KMS-11 (cell line): Measurements from ENCODE around the gene SLC25A29.
"Not testable (repeated sequence)": the region's sequence is repeated elsewhere in the genome, so short reads cannot be mapped to it uniquely, and the experiment has no call there.

Experiments
- H2AFZ ChIP-seq: fragments of 200-600 bp; sonication (generic); 2 replicates; pipeline ENCODE4 v1.6.1; 2016; ENCODE audit warnings: antibody characterized with exemption, mixed run types, low read depth
- H3K27ac ChIP-seq: fragments of 200-600 bp; sonication (generic); 2 replicates; pipeline ENCODE4 v1.6.1; 2016; ENCODE audit warnings: mild to moderate bottlenecking, mixed run types
- H3K27me3 ChIP-seq: fragments of 200-600 bp; sonication (generic); 2 replicates; pipeline ENCODE4 v1.6.1; 2017; ENCODE audit warnings: mild to moderate bottlenecking, low read depth, mixed run types, moderate library complexity; ENCODE audit not compliant: insufficient read depth
- H3K36me3 ChIP-seq: fragments of 200-600 bp; sonication (generic); 2 replicates; pipeline ENCODE4 v1.6.1; 2017; ENCODE audit warnings: mild to moderate bottlenecking, mixed run types; ENCODE audit not compliant: insufficient read depth
- H3K4me1 ChIP-seq: fragments of 200-600 bp; sonication (generic); 2 replicates; pipeline ENCODE4 v1.6.1; 2016; ENCODE audit warnings: mild to moderate bottlenecking, low read depth, mixed run types; ENCODE audit not compliant: poor library complexity, severe bottlenecking
- H3K4me2 ChIP-seq: fragments of 200-600 bp; sonication (generic); 2 replicates; pipeline ENCODE4 v1.7.0; 2016; ENCODE audit warnings: mild to moderate bottlenecking, mixed run types
- H3K4me3 ChIP-seq: fragments of 200-600 bp; sonication (generic); IDR thresholded peaks from 2 replicates; pipeline ENCODE4 v1.6.1; 2017; ENCODE audit warnings: low read depth, low read length, mixed read lengths; ENCODE audit not compliant: insufficient read depth
- H3K79me2 ChIP-seq: fragments of 200-600 bp; sonication (generic); 2 replicates; pipeline ENCODE4 v1.6.1; 2016; ENCODE audit warnings: low read depth, mixed run types; ENCODE audit not compliant: insufficient read depth
- H3K9ac ChIP-seq: fragments of 200-600 bp; sonication (generic); 2 replicates; pipeline ENCODE4 v1.6.1; 2016; ENCODE audit warnings: mild to moderate bottlenecking, mixed run types
- H4K20me1 ChIP-seq: fragments of 200-600 bp; sonication (generic); 2 replicates; pipeline ENCODE4 v1.6.1; 2016; ENCODE audit warnings: mild to moderate bottlenecking, mixed run types; ENCODE audit not compliant: insufficient read depth
- TF ChIP-seq, protein P1 (sequence below): fragments of 200-600 bp; sonication (generic); conservative IDR thresholded peaks from 2 replicates; pipeline ENCODE4 v1.6.1; 2017; ENCODE audit warnings: low read depth, mild to moderate bottlenecking, antibody characterized with exemption, low read length, moderate library complexity, mixed read lengths

SLC25A29 gene

DNA sequence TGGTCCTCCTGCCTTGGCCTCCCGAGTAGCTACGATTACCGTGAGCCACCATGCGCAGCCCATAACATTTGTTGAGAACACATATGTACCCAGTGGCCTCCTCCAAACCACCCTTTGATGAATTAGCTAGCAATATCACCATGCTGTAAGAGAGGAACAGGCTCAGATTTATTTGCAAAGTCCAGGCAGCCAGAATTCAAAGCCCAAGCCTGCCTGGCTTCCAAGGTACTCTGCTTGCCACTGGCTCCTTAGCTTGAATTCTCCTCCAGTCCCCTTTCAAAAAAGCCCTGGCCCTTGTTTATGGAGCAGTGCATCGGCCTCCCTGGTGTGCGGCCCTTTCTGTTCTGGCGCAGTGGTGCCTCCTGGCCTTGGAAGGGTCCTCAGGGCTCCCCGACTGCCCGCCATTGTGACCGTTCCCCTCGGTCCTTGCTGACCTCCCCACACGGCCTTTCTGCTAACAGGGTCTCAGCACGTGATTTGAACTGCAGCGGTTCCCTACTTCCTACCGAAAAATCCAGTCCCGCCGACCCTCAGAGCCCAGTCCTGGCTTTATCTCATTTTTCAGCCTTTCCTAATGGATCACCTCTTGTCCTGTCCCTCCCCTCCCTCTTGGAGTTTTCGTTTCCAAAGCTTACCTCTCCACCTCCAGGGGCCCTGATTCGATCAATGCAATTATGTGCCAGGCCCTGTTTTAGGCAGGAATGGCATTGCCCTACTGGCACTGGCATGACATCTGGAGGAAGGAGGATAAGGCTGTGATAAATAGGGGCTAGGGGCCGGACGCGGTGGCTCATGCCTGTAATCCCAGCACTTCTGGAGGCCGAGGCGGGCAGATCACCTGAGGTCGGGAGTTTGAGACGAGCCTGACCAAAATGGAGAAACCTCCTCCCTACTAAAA lies 22.0 kb downstream of the SLC25A29 start:
- peaks cover 13% of the 10 kb centered on the region; the same call in 1 of the 2 replicates for H3K79me2 ChIP-seq
- H3K4me2 ChIP-seq: no peak overlapping the region
- TF ChIP-seq, protein P1, sequence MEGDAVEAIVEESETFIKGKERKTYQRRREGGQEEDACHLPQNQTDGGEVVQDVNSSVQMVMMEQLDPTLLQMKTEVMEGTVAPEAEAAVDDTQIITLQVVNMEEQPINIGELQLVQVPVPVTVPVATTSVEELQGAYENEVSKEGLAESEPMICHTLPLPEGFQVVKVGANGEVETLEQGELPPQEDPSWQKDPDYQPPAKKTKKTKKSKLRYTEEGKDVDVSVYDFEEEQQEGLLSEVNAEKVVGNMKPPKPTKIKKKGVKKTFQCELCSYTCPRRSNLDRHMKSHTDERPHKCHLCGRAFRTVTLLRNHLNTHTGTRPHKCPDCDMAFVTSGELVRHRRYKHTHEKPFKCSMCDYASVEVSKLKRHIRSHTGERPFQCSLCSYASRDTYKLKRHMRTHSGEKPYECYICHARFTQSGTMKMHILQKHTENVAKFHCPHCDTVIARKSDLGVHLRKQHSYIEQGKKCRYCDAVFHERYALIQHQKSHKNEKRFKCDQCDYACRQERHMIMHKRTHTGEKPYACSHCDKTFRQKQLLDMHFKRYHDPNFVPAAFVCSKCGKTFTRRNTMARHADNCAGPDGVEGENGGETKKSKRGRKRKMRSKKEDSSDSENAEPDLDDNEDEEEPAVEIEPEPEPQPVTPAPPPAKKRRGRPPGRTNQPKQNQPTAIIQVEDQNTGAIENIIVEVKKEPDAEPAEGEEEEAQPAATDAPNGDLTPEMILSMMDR: no peak
- H3K4me3 ChIP-seq: no peak overlapping the region
- H3K36me3 ChIP-seq: no peaks in the 10 kb centered on the region
- no peak overlapping the region for H2AFZ ChIP-seq
- H3K4me1 ChIP-seq: peaks cover under 1% of the 10 kb centered on the region
- no peaks in the 10 kb centered on the region for H3K27me3 ChIP-seq
- H3K9ac ChIP-seq: no peak overlapping the region
- no peak overlapping the region for H3K27ac ChIP-seq
- H4K20me1 ChIP-seq: no peaks in the 10 kb centered on the region

DNA sequence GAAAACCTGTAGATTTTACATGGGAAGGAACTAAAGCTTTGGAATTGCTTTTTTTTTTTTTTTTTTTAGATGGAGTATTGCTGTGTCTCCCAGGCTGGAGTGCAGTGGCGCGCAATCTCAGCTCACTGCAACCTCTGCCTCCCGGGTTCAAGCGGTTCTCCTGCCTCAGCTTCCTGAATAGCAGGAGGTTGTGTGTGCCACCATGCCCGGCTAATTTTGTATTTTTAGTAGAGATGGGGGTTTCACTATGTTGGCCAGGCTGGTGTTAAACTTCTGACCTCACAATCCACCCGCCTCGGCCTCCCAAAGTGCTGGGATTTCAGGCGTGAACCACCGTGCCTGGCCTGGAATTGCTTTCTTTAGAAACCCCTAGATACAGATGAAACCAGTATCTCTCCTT lies 22.8 kb downstream of the SLC25A29 start:
- not testable (repeated sequence) for H3K36me3 ChIP-seq, H3K27ac ChIP-seq, H2AFZ ChIP-seq, H3K4me2 ChIP-seq, H3K4me3 ChIP-seq, H3K9ac ChIP-seq, H4K20me1 ChIP-seq, H3K27me3 ChIP-seq, H3K4me1 ChIP-seq
- peaks cover 20% of the 10 kb centered on the region; the same call in 1 of the 2 replicates for H3K79me2 ChIP-seq

DNA sequence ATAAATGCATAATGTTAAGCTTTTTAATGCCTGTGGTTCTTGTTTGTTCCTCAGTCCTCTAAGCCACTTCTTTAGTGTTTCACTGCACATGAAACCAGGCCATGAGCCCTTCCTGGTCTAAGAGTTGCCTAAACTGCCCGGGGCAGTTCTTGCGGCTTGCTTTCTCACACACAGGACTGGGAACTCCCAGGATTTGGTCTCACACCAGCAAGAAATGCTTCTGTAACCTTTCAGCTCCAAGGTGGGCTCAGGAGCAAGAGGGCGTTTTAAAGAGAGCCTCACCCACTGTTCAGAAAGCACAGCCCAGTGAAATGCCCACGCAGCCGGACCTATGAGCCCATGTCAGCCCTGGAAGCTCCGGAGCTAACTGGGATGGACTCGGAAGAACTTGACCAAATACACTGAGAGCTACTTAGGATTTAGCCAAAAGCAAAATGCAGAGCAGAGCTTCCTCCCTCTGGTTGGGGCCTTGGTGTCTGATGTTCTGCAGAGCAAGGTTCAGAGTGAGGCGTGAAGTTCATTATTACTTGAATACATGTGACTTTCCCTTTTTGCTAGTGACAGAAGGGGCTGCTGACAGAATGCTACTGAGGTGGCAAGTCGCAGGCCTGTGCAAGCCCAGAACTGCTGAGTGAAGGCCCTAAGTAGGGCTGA lies 23.4 kb downstream of the SLC25A29 start:
- H3K79me2 ChIP-seq: peaks cover 21% of the 10 kb centered on the region; the same call in 1 of the 2 replicates
- H3K36me3 ChIP-seq: no peaks in the 10 kb centered on the region
- no peak overlapping the region for H3K4me2 ChIP-seq
- TF ChIP-seq, protein P1: no peak
- no peaks in the 10 kb centered on the region for H4K20me1 ChIP-seq
- no peak overlapping the region for H3K4me3 ChIP-seq
- H3K4me1 ChIP-seq: peaks cover 14% of the 10 kb centered on the region
- no peaks in the 10 kb centered on the region for H3K27me3 ChIP-seq
- H2AFZ ChIP-seq: no peak overlapping the region
- no peak overlapping the region for H3K9ac ChIP-seq
- no peak overlapping the region for H3K27ac ChIP-seq

DNA sequence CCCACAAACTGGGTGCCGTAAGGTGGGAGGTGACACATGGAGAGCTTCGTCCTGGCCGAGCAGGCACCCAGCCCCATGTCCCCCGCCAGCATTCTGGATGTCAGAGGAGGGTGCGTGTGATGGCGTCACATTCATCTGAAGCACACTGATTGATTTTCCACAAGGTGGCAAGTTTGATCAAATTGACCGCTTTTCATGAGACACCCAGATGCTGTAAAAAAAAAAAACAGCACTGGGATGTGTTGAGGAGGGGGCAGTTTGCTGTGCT lies 24.2 kb downstream of the SLC25A29 start:
- Histone ChIP-seq H4K20me1 (0 out of 2 replicates have a peak, but pooled peaks cover 3% of the 10 kb centered on the region), H2AFZ (no peak overlapping the region), H3K27ac (no peak overlapping the region), H3K4me1 (peaks cover 23% of the 10 kb centered on the region), H3K4me2 (no peak overlapping the region), H3K4me3 (no peak overlapping the region), H3K79me2 (peaks cover 30% of the 10 kb centered on the region), H3K27me3 (no peaks in the 10 kb centered on the region), H3K9ac (no peak overlapping the region), H3K36me3 (no peaks in the 10 kb centered on the region)
- TF ChIP-seq, protein P1: no peak
